Heart left ventricle (tissue), 13 donors: ENCODE measurements around the gene LRGUK.

ENCODE experiments used
- CTCF ChIP-seq, 12 donors: fragments of 200-600 bp; sonication (generic) in 4 of 12; IDR thresholded peaks; one replicate each; pipeline versions ENCODE4 v1.5.0 to v1.8.0; 2018 to 2022; ENCODE audit warnings: antibody characterized with exemption in 12 of 12, mild to moderate bottlenecking in 5 of 12
- POLR2A ChIP-seq, 2 donors: fragments of 450-650 bp; IDR thresholded peaks; one replicate each; pipeline ENCODE4 v1.6.1; 2017; ENCODE audit warnings: antibody characterized with exemption in 2 of 2, mild to moderate bottlenecking in 2 of 2, moderate library complexity in 2 of 2
- donor health status: ischemic (EF 13 %, LVEDD 7.1; RV severe dilation, severe dysfunction).
- donor health status: DM: no; HTN: yes; CAD: no.
- donor health status: DM: no; HTN: no; CAD: no.
- donor health status: ischemic (EF 25% LVEDD 6.9; RV normal size, moderate dysfunction).
- donor health status: ischemic (EF 25% LVEDD 5.7; RV mildly dilated, moderate dysfunction).
- donor health status: ischemic (EF 35%, LVEDD 5.7; RV mildly dilated, moderate dysfunction).
- donor health status: nonischemic (EF 11% LVEDD 7.7; RV severe dilation, severe dysfunction).
- donor health status: DM: yes; HTN: yes; CAD: no.
- donor health status: PGD.
- donor health status: ischemic (EF 29% LVEDD 5.4; RV normal size, mild dysfunction).
- donor health status: nonischemic (EF 23%, LVEDD 6.1; RV moderate dilation, normal function).

- no peak for TF ChIP-seq CTCF (IDR thresholded peaks at IDR 0.05)
- TF ChIP-seq POLR2A (IDR thresholded peaks at IDR 0.05), result no peak
Measured at GRCh38 chr7:134113655-134114054, 13.5 kb upstream of the LRGUK start.
